ENCODE results near the gene CHRNE.

Gene CHRNE

DNA sequence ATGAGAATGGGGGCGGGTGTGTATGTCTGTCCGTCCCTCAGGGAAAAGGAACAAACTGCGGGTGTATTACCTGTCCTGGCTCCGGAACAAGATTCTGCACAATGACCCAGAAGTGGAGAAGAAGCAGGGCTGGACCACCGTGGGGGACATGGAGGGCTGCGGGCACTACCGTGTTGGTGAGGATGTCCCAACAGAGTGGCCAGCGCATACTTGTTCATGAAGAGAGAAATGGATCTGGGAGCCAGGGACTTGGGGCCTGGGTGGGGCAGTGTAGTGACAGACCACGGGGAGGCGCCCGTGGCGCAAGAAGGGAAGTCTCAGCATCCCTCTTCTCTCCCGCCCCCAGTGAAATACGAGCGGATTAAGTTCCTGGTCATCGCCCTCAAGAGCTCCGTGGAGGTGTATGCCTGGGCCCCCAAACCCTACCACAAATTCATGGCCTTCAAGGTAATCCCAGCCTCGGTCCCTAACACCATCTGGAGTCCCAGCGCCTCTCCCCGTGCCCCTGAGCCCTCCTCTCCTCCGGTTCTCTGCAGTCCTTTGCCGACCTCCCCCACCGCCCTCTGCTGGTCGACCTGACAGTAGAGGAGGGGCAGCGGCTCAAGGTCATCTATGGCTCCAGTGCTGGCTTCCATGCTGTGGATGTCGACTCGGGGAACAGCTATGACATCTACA, 7.1 kb downstream of the CHRNE start:
- Histone ChIP-seq H3K27ac (ENCODE audit: low read depth, low read length) (no peak overlapping the region), H3K4me1 (ENCODE audit: control insufficient read depth, insufficient read depth, low read length) (peaks cover 3% of the 10 kb centered on the region; the same call in 1 of the 2 replicates), H3K9ac (ENCODE audit: low read depth, low read length) (no peak overlapping the region), H3K4me3 (ENCODE audit: low read depth, low read length) (no peak overlapping the region), H3K9me3 (ENCODE audit: control insufficient read depth, insufficient read depth, low read length) (no peaks in the 10 kb centered on the region), H3K36me3 (ENCODE audit: control insufficient read depth, insufficient read depth, low read length) (peaks cover 63% of the 10 kb centered on the region), H3K27me3 (ENCODE audit: control insufficient read depth, insufficient read depth, low read length) (no peaks in the 10 kb centered on the region)

DNA sequence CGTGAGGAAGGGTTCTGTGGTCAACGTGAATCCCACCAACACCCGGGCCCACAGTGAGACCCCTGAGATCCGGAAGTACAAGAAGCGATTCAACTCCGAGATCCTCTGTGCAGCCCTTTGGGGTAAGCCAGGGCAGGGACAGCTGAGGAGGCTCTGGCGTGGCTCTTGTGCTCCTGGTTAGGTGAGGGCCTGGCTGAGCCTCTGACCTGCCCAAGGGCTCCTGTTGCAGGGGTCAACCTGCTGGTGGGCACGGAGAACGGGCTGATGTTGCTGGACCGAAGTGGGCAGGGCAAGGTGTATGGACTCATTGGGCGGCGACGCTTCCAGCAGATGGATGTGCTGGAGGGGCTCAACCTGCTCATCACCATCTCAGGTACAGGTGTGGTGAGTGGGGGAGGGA, 7.8 kb downstream of the CHRNE start:
- H3K4me3 ChIP-seq (ENCODE audit: low read depth, low read length) = no peak overlapping the region
- no peak overlapping the region for H3K27ac ChIP-seq (ENCODE audit: low read depth, low read length)
- H3K9me3 ChIP-seq (ENCODE audit: control insufficient read depth, insufficient read depth, low read length) = no peaks in the 10 kb centered on the region
- H3K4me1 ChIP-seq (ENCODE audit: control insufficient read depth, insufficient read depth, low read length) = no peaks in the 10 kb centered on the region
- H3K27me3 ChIP-seq (ENCODE audit: control insufficient read depth, insufficient read depth, low read length) = no peaks in the 10 kb centered on the region
- H3K9ac ChIP-seq (ENCODE audit: low read depth, low read length) = no peak overlapping the region
- peaks cover 70% of the 10 kb centered on the region for H3K36me3 ChIP-seq (ENCODE audit: control insufficient read depth, insufficient read depth, low read length)

DNA sequence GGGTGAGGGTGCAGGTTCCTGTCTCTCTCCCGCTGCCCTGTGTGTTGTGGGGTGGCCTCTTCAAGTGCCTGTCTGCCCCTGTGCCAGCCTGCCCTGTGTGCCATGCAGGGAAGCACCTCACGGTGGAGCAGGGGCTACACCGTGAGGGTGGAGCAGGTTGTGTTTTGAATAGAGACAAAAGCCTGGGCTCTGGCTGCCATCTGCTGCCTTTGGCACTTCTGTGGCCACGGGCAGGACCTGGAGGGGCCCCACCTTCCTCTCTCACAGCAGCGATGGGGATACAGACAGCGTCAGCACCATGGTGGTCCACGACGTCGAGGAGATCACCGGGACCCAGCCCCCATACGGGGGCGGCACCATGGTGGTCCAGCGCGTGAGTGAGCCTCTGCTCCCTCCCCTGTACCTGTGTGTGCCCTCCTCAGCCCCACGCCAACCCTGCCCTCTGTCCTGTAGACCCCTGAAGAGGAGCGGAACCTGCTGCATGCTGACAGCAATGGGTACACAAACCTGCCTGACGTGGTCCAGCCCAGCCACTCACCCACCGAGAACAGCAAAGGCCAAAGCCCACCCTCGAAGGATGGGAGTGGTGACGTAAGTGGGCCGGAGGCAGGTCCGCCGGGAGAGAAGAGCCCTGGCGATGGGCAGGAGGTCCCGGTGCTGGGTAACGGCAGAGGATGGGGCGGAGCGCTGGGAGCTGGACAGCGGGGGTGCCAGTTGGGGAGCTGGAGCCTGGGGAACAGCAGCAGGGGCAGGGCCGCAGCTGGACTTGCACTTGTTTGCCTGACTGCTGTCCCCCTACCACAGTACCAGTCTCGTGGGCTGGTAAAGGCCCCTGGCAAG, 9.0 kb downstream of the CHRNE start:
- Histone ChIP-seq H3K4me3 (ENCODE audit: low read depth, low read length) (no peak overlapping the region), H3K9ac (ENCODE audit: low read depth, low read length) (no peak overlapping the region), H3K27ac (ENCODE audit: low read depth, low read length) (no peak overlapping the region), H3K4me1 (ENCODE audit: control insufficient read depth, insufficient read depth, low read length) (no peaks in the 10 kb centered on the region), H3K27me3 (ENCODE audit: control insufficient read depth, insufficient read depth, low read length) (no peaks in the 10 kb centered on the region), H3K36me3 (ENCODE audit: control insufficient read depth, insufficient read depth, low read length) (peaks cover 71% of the 10 kb centered on the region), H3K9me3 (ENCODE audit: control insufficient read depth, insufficient read depth, low read length) (no peaks in the 10 kb centered on the region)

DNA sequence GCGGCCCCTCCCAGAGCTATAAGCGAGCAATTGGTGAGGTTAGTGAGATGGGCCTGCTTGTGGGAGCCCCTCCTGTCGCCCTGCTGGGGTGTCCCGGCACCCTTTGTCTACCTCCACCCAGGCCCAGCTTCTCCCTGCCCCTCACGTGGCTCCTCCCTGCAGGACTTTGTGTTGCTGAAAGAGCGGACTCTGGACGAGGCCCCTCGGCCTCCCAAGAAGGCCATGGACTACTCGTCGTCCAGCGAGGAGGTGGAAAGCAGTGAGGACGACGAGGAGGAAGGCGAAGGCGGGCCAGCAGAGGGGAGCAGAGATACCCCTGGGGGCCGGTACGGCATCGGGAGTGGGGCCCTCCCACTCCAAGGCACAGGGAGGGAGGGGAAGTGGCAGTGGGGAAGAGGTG, 9.6 kb downstream of the CHRNE start:
- H3K4me1 ChIP-seq (ENCODE audit: control insufficient read depth, insufficient read depth, low read length) = no peaks in the 10 kb centered on the region
- no peaks in the 10 kb centered on the region for H3K27me3 ChIP-seq (ENCODE audit: control insufficient read depth, insufficient read depth, low read length)
- no peak overlapping the region for H3K4me3 ChIP-seq (ENCODE audit: low read depth, low read length)
- H3K36me3 ChIP-seq (ENCODE audit: control insufficient read depth, insufficient read depth, low read length) = peaks cover 71% of the 10 kb centered on the region
- no peak overlapping the region for H3K27ac ChIP-seq (ENCODE audit: low read depth, low read length)
- H3K9ac ChIP-seq (ENCODE audit: low read depth, low read length) = no peak overlapping the region
- no peaks in the 10 kb centered on the region for H3K9me3 ChIP-seq (ENCODE audit: control insufficient read depth, insufficient read depth, low read length)

DNA sequence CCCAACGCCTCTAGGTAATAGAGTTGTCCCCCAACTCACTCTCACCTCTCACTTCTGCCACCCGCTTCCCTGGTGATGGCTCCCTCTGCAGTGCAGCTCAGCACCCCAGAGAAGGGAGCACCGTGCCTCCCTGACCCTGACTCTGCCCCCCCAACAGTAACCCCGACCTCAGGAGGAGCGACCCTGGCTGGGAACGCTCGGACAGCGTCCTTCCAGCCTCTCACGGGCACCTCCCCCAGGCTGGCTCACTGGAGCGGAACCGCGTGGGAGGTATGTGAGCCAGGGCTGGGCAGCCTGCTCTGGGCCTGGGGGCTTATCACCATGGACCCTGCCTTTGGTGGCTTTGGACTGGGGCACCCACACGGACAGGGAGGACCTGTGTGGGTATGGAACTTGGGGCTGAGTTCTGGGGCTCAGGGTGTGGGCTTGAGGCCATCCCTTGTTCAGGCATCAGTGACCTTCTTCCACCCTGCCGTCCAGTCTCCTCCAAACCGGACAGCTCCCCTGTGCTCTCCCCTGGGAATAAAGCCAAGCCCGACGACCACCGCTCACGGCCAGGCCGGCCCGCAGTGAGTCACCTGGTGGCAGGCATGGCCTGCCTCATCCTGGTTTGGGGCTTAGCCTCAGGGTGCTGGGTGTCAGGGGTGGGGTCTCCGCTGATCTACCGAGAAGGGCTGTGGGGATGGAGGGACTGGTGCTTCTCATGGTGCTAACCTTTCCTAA, 10.2 kb downstream of the CHRNE start:
- Histone ChIP-seq H3K27ac (ENCODE audit: low read depth, low read length) (no peak overlapping the region), H3K36me3 (ENCODE audit: control insufficient read depth, insufficient read depth, low read length) (peaks cover 76% of the 10 kb centered on the region), H3K9me3 (ENCODE audit: control insufficient read depth, insufficient read depth, low read length) (no peaks in the 10 kb centered on the region)

DNA sequence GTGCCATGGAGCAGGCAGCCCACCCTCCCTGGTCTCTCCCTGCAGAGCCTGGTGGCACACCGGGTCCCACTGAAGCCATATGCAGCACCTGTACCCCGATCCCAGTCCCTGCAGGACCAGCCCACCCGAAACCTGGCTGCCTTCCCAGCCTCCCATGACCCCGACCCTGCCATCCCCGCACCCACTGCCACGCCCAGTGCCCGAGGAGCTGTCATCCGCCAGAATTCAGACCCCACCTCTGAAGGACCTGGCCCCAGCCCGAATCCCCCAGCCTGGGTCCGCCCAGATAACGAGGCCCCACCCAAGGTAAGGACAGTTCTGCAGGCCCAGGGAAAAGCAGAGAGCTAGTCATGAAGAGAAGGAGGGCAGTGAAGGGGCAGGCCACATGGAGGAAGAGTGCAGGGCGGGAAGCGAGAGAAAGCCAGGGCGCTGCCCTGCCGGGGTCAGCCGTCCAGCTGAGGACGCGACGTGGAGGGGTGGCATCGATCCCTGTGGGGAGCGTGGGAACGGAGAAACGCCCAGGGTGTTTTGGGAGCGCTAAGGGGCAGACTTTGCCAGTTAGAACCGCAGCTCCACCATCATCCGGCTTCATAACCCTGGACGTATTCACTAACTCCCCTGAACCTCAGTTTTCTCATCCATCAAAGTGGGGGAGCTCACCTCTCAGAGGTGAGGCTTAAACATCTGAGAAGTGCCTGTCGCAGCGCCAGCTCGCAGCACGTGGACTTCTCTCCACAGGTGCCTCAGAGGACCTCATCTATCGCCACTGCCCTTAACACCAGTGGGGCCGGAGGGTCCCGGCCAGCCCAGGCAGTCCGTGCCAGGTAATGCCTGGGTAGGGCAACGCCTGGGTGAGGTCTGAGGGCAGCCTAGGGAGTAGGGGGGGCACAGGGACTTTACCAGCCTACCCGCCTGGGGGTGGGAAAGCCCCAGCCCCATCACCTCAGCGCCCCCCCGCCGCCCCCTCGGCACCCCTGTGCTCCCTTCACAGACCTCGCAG, 11.2 kb downstream of the CHRNE start:
- no peak overlapping the region for H3K4me3 ChIP-seq (ENCODE audit: low read depth, low read length)
- no peaks in the 10 kb centered on the region for H3K4me1 ChIP-seq (ENCODE audit: control insufficient read depth, insufficient read depth, low read length)
- no peak overlapping the region for H3K9ac ChIP-seq (ENCODE audit: low read depth, low read length)
- no peaks in the 10 kb centered on the region for H3K9me3 ChIP-seq (ENCODE audit: control insufficient read depth, insufficient read depth, low read length)
- H3K27me3 ChIP-seq (ENCODE audit: control insufficient read depth, insufficient read depth, low read length) = no peaks in the 10 kb centered on the region
- H3K27ac ChIP-seq (ENCODE audit: low read depth, low read length) = no peak overlapping the region
- H3K36me3 ChIP-seq (ENCODE audit: control insufficient read depth, insufficient read depth, low read length) = peaks cover 77% of the 10 kb centered on the region

More for the DNA sequence above, 10.2 kb downstream of the CHRNE start:
- Histone ChIP-seq H3K4me3 (ENCODE audit: low read depth, low read length) (no peak overlapping the region), H3K4me1 (ENCODE audit: control insufficient read depth, insufficient read depth, low read length) (no peaks in the 10 kb centered on the region), H3K9ac (ENCODE audit: low read depth, low read length) (no peak overlapping the region), H3K27me3 (ENCODE audit: control insufficient read depth, insufficient read depth, low read length) (no peaks in the 10 kb centered on the region)

DNA sequence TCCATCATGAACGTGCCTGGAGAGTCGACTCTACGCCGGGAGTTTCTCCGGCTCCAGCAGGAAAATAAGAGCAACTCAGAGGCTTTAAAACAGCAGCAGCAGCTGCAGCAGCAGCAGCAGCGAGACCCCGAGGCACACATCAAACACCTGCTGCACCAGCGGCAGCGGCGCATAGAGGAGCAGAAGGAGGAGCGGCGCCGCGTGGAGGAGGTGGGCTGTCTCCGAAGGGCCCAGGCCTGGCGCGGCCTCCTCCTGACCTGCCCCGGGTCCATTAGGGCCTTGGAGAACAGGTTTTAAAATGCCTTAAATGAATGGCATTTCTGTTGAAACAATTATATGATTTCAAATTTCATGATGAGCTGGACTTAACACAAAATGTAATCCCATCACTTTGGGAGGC, 15.3 kb downstream of the CHRNE start:
- peaks cover 65% of the 10 kb centered on the region for H3K36me3 ChIP-seq (ENCODE audit: control insufficient read depth, insufficient read depth, low read length)
- H3K27me3 ChIP-seq (ENCODE audit: control insufficient read depth, insufficient read depth, low read length) = no peaks in the 10 kb centered on the region
- H3K4me1 ChIP-seq (ENCODE audit: control insufficient read depth, insufficient read depth, low read length) = no peaks in the 10 kb centered on the region
- H3K9me3 ChIP-seq (ENCODE audit: control insufficient read depth, insufficient read depth, low read length) = no peaks in the 10 kb centered on the region
- no peak overlapping the region for H3K9ac ChIP-seq (ENCODE audit: low read depth, low read length)
- no peak overlapping the region for H3K4me3 ChIP-seq (ENCODE audit: low read depth, low read length)
- H3K27ac ChIP-seq (ENCODE audit: low read depth, low read length) = no peak overlapping the region

DNA sequence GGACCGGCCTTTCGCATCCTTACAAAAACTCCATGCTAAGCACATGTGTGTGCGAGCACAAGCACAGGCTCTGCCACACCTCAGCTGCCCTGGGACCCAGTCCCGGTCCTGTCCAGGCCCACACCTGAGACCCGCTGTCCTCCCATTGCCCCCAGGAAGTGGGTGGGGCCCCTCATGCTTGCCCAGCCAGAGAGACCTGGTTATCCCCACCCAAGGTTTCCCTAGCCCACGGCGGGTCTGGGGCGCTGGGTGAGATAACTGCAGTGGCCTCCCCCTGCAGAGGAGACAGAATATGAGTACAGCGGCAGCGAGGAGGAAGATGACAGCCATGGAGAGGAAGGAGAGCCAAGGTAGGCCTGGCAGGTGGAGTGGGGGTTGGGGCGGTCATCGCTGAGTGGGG, 16.1 kb downstream of the CHRNE start:
- Histone ChIP-seq H3K4me3 (ENCODE audit: low read depth, low read length) (no peak overlapping the region), H3K36me3 (ENCODE audit: control insufficient read depth, insufficient read depth, low read length) (peaks cover 59% of the 10 kb centered on the region), H3K27ac (ENCODE audit: low read depth, low read length) (no peak overlapping the region), H3K9me3 (ENCODE audit: control insufficient read depth, insufficient read depth, low read length) (no peaks in the 10 kb centered on the region), H3K4me1 (ENCODE audit: control insufficient read depth, insufficient read depth, low read length) (peaks cover 1% of the 10 kb centered on the region), H3K9ac (ENCODE audit: low read depth, low read length) (no peak overlapping the region), H3K27me3 (ENCODE audit: control insufficient read depth, insufficient read depth, low read length) (no peaks in the 10 kb centered on the region)

DNA sequence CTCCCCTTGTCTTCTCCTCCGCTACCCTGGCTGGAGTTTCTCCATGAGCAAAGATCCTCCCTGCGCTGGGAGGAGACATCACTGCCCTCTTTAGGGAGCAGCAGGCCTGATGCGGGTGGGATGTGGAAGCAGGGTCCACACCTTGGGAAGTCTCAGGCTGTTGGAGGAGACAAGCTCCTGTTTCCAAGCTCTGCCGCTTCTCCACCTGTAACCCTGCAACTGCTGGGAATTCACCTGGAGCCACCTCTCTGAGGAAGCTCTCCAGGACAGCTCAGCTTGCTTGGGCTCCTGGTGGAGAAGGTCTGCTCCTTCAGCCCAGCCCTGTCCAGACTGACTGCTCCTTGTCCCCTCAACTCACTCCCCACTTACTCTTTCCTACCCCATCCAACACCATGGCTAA, 18.4 kb downstream of the CHRNE start:
- Histone ChIP-seq H3K27ac (ENCODE audit: low read depth, low read length) (no peak overlapping the region), H3K27me3 (ENCODE audit: control insufficient read depth, insufficient read depth, low read length) (no peaks in the 10 kb centered on the region), H3K4me1 (ENCODE audit: control insufficient read depth, insufficient read depth, low read length) (peaks cover 6% of the 10 kb centered on the region), H3K4me3 (ENCODE audit: low read depth, low read length) (no peak overlapping the region), H3K36me3 (ENCODE audit: control insufficient read depth, insufficient read depth, low read length) (peaks cover 44% of the 10 kb centered on the region), H3K9ac (ENCODE audit: low read depth, low read length) (no peak overlapping the region), H3K9me3 (ENCODE audit: control insufficient read depth, insufficient read depth, low read length) (no peaks in the 10 kb centered on the region)

DNA sequence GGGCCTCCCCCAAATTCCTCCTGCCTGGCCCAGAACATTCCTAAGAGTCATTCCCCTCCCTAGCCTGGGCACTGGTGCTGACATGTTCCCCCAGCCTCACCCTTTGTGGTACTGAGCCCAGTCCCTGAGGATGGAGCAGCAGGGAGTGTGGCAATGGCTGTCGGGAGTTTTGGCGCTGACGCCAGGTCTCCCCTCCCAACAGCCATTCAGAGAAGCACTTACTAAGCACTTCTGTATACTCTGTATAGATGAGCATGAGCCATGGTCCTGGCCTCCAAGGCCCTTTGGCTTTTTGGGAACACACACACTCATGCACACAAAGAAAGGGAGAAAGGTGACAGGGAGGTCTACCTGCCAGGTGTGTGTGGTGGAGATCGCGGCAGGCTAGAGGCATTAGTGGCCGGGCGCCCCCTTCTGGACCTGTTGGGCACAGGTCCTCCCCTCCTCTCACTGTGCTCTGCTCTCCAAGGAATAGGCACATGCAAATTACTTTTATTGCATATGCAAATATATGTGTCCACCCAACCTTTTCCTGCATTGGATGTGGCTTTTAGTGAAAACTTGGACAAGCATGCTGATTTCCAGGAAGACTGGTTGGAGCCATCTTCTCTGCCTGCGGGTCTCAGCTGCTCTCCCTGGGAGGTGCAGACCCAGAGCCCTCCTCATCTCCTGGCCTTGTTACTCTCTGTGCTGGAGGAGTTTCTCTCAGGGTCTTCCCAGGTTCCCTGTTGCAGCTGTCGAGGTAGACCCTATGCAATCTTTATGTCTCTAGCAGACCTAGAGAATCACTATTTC, 20.9 kb downstream of the CHRNE start:
- Histone ChIP-seq H3K4me3 (ENCODE audit: low read depth, low read length) (no peak overlapping the region), H3K27me3 (ENCODE audit: control insufficient read depth, insufficient read depth, low read length) (no peaks in the 10 kb centered on the region), H3K9me3 (ENCODE audit: control insufficient read depth, insufficient read depth, low read length) (no peaks in the 10 kb centered on the region), H3K36me3 (ENCODE audit: control insufficient read depth, insufficient read depth, low read length) (peaks cover 43% of the 10 kb centered on the region), H3K4me1 (ENCODE audit: control insufficient read depth, insufficient read depth, low read length) (peaks cover 6% of the 10 kb centered on the region), H3K9ac (ENCODE audit: low read depth, low read length) (no peak overlapping the region), H3K27ac (ENCODE audit: low read depth, low read length) (no peak overlapping the region)

All from HUES48 (cell line).